K562 (cell line): ENCODE results near the gene TLE4. TPM values are rescaled to one million over a fixed set of nuclear protein-coding genes. Genes with fewer than 3 reads are reported as not detected.

Source experiments
- polyA plus RNA-seq, 8 experiments: library from polyadenylated mRNA; depleted of rRNA in 4 of 8; stranded (reverse) in 5 of 8; unstranded in 3 of 8; fragments of >200 nt; fragmentation: Nextera tagmentation in 2 of 8; fragmentation: Illumina TruSeq in 1 of 8; extraction: Ambion mirVana in 2 of 8; extraction: Trizol in 1 of 8; gene quantifications; 2 replicates each; pipeline versions ENCODE4 v1.2.1 to v1.2.3, GENCODE V29; 2011 to 2014; ENCODE audit warnings: inconsistent platforms in 1 of 8, missing spikeins in 1 of 8
- total RNA-seq, 7 experiments: library from RNA; depleted of rRNA in 6 of 7; stranded (reverse); fragments of >200 nt in 6 of 7; fragmentation: Illumina TruSeq in 2 of 7; extraction: Trizol in 2 of 7; gene quantifications; 2 replicates each; pipeline versions ENCODE4 v1.2.1 to v1.2.3, GENCODE V29; 2011 to 2021; ENCODE audit warnings: low replicate concordance in 1 of 7
- TF ChIP-seq, protein P1 (sequence below): fragments of 200-600 bp; sonication (generic); IDR thresholded peaks from one replicate; pipeline ENCODE4 v1.6.1; 2012; ENCODE audit warnings: mild to moderate bottlenecking, low read depth, low read length, inconsistent platforms

The TLE4 gene
- total and polyA plus RNA-seq, 9 of the 15 experiments (the other 6 are each of a cell fraction or from before 2014, with no cell fraction given), result 1.1 to 8.8 (median 5.7) TPM

DNA sequence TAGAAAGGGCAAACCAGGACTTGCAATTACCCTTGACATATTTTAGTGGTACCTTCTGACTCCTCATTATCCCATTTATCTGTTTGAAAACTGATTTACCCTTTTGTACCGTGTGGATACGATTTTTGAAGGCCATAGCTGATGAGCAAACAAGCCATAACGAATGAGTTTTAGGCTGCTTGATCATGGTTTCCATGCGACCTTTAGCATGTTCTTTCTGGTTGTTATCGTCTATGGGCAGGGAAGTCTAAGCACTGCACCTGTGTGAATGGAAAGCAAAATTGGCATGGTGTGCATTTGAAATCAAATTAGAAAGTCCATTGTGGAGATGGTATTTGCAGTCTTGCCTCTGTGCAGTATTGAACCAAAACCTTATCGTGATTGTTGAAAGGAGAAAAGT is 127.7 kb downstream of the TLE4 start (continued):
- TF ChIP-seq, protein P1, sequence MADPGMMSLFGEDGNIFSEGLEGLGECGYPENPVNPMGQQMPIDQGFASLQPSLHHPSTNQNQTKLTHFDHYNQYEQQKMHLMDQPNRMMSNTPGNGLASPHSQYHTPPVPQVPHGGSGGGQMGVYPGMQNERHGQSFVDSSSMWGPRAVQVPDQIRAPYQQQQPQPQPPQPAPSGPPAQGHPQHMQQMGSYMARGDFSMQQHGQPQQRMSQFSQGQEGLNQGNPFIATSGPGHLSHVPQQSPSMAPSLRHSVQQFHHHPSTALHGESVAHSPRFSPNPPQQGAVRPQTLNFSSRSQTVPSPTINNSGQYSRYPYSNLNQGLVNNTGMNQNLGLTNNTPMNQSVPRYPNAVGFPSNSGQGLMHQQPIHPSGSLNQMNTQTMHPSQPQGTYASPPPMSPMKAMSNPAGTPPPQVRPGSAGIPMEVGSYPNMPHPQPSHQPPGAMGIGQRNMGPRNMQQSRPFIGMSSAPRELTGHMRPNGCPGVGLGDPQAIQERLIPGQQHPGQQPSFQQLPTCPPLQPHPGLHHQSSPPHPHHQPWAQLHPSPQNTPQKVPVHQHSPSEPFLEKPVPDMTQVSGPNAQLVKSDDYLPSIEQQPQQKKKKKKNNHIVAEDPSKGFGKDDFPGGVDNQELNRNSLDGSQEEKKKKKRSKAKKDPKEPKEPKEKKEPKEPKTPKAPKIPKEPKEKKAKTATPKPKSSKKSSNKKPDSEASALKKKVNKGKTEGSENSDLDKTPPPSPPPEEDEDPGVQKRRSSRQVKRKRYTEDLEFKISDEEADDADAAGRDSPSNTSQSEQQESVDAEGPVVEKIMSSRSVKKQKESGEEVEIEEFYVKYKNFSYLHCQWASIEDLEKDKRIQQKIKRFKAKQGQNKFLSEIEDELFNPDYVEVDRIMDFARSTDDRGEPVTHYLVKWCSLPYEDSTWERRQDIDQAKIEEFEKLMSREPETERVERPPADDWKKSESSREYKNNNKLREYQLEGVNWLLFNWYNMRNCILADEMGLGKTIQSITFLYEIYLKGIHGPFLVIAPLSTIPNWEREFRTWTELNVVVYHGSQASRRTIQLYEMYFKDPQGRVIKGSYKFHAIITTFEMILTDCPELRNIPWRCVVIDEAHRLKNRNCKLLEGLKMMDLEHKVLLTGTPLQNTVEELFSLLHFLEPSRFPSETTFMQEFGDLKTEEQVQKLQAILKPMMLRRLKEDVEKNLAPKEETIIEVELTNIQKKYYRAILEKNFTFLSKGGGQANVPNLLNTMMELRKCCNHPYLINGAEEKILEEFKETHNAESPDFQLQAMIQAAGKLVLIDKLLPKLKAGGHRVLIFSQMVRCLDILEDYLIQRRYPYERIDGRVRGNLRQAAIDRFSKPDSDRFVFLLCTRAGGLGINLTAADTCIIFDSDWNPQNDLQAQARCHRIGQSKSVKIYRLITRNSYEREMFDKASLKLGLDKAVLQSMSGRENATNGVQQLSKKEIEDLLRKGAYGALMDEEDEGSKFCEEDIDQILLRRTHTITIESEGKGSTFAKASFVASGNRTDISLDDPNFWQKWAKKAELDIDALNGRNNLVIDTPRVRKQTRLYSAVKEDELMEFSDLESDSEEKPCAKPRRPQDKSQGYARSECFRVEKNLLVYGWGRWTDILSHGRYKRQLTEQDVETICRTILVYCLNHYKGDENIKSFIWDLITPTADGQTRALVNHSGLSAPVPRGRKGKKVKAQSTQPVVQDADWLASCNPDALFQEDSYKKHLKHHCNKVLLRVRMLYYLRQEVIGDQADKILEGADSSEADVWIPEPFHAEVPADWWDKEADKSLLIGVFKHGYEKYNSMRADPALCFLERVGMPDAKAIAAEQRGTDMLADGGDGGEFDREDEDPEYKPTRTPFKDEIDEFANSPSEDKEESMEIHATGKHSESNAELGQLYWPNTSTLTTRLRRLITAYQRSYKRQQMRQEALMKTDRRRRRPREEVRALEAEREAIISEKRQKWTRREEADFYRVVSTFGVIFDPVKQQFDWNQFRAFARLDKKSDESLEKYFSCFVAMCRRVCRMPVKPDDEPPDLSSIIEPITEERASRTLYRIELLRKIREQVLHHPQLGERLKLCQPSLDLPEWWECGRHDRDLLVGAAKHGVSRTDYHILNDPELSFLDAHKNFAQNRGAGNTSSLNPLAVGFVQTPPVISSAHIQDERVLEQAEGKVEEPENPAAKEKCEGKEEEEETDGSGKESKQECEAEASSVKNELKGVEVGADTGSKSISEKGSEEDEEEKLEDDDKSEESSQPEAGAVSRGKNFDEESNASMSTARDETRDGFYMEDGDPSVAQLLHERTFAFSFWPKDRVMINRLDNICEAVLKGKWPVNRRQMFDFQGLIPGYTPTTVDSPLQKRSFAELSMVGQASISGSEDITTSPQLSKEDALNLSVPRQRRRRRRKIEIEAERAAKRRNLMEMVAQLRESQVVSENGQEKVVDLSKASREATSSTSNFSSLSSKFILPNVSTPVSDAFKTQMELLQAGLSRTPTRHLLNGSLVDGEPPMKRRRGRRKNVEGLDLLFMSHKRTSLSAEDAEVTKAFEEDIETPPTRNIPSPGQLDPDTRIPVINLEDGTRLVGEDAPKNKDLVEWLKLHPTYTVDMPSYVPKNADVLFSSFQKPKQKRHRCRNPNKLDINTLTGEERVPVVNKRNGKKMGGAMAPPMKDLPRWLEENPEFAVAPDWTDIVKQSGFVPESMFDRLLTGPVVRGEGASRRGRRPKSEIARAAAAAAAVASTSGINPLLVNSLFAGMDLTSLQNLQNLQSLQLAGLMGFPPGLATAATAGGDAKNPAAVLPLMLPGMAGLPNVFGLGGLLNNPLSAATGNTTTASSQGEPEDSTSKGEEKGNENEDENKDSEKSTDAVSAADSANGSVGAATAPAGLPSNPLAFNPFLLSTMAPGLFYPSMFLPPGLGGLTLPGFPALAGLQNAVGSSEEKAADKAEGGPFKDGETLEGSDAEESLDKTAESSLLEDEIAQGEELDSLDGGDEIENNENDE, result no peak
